Activated CD4-positive, alpha-beta T cell treated with anti-CD3 and anti-CD28 coated beads, Interleukin-10, Interleukin-2, amounts not matched to agents 100 ng/mL and 50 ng/mL, durations not matched to agents 16 hours and 8 hours (primary cell): Measurements from ENCODE around the gene HYAL3.
"Not testable (repeated sequence)": the region's sequence is repeated elsewhere in the genome, so short reads cannot be mapped to it uniquely, and the experiment has no call there.

Experiments
- DNase-seq: peaks from one replicate; pipeline ENCODE4 v3.0.0-alpha.2; 2020

Gene HYAL3

DNA sequence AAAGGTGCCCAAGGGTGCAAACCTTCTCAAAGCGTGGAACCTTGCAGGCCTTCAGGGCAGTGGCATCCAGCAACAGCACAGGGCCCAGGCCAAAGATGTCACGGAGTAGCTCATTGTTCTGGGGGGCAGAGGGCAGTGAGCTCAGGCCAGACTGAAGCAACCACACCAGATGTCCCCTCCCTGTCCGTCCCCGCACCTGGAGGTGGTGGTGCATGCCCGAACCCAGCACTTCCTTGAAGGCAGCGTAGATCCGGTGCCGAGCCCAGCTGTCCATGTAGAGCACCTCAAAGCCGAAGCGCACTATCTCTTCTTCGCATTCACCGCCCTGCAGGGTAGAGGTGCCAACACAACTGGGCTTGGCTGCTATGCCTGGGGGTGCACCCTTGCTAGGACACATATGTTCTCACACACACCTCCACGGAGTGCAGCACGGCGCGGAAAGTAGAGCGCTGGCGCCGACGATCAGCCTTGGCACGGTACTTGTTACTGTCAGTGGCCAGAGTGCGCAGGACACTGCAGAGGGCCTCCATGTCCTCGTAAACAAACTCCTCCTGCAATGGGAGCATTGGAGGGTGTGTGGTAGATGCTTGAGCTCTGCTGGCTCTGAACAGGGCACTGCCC, 10.7 kb downstream of the HYAL3 start:
- no peak for DNase-seq

DNA sequence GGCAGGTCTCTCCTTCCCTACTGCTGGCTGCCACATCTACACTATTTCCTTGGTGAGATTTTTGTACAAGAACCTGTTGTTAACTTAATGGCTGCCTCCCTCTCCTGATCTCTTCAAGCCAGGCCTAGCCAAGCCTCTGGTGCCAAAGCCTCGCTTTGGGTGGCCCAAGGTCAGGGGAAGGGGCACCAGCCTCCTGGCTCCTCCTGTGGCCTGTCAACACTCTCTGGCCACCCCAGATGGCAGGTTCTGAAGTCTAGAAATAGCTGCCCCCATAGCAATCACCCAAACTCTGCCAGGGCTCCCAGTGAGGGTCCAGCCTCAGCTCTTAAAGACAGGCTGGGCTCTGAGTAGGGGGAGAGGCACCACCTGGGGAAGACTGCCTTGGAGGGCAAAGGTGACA, 11.9 kb downstream of the HYAL3 start:
- no peak for DNase-seq

DNA sequence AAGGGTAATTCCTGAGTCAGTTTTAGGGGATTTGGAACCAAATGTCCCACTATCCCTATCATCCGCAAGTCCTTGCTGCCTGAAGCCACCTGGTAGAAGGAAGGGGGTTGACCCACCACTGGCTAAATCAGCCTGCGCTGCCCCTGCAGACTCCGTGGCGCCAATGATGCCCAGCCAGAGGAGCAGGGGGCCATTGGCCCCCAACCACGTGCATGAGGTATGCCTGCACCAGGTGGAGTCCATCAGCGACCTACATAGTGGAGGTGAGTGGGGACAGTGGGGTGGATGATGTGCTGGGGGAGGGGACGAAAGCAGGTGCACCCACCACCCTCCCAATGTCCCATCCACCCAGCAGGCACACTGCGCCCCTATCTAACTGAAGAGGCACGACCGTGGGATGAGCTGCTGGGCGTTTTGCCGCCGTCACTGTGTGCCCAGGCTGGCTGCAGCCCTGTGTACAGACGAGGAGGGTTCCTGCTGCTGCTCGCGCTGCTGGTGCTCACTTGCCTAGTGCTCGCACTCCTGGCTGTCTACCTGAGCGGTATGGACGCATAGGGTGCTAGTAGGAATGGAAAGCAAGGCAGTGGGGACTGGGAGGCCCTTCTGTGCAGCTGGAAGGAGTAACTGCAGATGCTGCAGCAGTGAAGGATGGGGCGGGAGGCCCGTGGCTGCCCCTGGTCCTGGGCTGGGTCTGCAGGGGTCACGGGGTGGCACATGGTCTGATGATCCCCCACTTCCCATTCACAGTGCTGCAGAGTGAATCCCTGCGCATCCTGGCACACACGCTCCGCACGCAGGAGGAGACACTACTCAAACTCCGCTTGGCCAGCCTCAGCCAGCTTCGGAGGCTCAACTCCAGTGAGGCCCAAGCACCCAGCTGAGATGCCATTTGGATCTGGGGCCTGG, 12.6 kb downstream of the HYAL3 start:
- no peak for DNase-seq

DNA sequence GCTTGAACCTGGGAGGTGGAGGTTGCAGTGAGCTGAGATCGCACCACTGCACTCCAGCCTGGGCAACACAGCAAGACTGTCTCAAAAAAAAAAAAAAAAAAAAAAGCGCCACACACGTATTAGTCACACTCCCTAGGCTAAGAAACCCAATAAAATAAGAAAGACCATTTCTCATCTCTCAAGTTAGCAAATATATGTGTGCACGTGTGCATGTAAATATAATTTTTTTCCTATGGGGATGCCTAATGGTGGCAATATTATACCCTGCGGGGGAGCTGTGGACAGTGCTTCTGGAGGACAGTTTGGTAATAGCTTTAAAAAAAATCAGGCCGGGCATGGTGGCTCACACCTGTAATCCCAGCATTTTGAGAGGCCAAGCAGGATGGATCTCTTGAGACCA, 15.1 kb downstream of the HYAL3 start:
- not testable (repeated sequence) for DNase-seq

DNA sequence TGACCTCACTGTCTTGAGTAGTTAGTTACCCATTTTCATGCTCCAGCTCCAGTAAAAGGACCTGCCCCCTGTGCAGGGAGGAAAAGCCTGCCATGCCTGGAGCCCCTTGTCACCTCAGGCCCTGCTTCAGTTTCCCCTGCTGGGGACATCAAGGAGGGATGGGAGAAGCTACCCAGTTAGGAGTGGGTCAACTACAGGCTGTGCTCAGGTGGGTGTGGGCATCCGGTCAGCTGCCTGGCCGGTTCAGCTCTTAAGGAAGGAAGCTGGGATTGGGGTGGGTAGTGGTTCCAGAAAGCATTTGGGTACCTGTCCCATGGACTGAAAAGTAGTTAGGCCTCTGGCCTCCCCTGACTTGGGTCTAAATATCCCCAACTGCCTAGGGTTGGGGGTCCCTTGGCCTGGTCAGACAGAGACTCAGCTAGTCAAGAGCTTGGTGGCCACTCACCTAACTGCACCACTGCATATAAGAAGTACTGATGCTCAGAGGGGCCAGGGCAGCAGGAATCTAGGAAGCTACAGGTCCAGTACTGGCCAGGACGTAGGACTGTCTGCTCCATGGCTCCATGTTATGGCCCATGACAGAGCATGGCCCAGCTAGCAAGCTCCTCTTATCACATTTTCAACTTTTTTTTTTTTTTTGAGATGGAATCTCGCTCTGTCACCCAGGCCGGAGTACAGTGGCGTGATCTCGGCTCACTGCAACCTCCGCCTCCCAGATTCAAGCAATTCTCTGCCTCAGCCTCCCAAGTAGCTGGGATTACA, 19.8 kb downstream of the HYAL3 start:
- no peak for DNase-seq

DNA sequence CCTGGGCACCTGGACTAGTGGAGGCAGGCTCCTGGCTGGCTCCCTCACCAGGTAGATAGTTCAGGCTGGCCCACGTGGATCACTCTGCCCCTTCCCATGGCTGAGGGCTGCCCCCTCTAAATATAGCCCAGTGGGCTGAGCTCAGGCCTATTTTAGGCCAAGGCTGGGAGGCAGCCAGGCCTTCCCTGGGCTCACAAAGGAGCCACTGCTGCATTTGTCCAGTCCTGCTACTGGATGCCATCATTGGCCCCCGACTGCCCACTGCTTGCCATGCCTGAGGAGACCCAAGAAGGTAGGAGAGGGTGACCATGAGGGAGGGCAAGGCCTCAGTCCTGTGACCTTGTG, 20.4 kb downstream of the HYAL3 start, which contains the start of gene LSMEM2:
LSMEM2 (plus strand) TSS at position 208 of the 345 bp plus-strand sequence; CDS start at position 235, 27 bp downstream.
- DNase-seq = no peak

DNA sequence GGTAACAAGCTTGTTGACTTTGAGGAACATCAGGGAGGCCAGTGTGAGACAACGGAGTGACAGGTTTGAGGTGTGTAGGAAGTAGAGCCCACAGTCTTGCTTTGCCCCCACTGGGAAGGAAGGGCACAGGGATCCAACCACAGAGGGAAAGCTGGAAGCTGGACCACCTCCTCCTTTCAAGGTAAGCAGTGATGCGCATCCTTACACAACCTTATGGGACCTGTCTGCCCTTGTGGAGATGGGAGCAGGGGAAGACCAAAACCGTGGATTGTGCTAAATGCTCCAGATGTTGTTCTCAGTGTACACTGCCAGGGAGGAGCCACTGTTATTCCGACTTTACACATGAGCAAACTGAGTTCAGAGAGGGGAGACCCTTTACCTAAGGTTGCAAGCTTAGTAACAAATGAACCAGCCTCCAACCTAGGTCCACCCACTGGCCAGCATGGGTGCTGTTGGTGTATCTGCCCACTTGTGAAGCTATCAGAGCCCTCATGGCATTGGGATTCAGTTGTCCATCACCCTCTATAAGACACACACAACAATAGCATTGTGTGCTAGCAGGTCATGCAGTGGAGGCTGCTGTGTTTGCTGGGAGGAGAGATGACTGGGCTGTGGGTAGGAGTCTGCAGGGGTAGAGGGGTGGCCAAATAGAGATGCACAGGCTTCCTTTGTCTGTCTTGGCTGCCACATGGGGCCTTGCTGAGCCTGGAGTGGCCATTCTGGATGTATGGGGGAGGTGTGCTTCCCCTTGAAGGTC, 20.9 kb downstream of the HYAL3 start:
- DNase-seq = no peak

DNA sequence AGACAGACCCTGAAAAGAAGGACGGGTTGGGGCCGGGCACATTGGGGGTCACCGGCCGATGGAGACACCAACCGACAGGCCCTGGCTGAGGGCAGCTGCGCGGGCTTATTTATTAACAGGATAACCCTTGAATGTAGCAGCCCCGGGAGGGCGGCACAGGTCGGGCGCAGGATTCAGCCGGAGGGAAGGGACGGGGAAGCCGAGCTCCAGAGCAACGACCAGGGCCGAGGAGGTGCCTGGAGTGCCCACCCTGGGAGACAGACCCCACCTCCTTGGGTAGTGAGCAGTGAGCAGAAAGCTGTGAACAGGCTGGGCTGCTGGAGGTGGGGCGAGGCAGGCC, 22.5 kb downstream of the HYAL3 start:
- DNase-seq = no peak

DNA sequence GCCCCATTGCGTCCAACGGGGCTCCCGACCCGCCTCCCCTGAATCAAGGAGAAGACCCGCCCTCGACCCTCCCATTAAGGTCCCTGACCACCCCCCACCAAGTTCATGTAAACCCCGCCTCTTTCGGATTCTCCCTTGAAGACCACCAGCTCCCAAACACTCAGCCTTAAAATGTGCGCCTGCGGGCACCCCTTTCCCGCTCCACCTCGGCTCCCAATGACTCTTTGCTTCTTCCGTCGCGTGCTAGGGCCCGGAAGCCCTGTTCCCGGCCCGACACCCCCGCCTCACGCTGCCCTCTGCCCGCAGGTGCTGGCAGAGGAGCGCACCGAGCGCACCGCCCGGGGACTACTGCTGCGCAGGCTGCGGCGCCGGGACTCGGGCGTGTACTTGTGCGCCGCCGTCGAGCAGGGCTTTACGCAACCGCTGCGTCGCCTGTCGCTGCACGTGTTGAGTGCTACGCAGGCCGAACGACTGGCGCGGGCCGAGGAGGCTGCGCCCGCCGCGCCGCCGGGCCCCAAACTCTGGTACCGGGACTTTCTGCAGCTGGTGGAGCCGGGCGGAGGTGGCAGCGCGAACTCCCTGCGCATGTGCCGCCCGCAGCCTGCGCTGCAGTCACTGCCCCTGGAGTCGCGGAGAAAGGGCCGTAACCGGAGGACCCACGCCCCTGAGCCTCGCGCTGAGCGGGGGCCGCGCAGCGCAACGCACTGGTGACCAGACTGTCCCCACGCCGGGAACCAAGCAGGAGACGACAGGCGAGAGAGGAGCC, 23.0 kb downstream of the HYAL3 start:
- DNase-seq = peak; percentile 56

DNA sequence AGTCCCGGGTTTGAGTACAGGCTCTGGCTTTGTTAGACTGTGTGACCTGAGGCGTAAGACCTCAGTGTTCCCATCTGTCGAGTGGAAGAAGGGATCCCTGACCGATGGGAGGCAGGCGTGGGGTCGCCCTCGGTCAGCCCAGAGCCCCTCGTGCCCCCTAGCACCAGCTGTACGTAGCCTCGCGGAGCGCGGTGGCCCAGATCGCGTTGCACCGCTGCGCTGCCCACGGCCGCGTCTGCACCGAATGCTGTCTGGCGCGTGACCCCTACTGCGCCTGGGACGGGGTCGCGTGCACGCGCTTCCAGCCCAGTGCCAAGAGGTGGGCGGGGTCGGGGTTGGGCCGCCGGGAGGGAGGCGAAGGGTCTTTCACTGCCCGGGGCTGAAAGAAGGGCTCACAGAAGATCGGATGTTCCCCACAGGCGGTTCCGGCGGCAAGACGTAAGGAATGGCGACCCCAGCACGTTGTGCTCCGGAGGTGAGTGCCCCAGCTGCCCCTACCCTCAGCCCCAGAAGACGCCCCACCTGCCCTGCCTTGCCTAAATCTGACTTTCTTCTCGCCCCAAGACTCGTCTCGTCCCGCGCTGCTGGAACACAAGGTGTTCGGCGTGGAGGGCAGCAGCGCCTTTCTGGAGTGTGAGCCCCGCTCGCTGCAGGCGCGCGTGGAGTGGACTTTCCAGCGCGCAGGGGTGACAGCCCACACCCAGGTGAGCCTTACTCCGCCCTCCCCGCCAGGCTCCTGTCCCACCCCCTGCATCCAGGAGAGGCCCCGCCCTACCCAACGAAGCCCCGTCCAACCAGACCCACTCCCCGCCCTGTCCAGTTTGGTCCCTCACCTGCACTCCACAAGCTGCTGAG, 23.8 kb downstream of the HYAL3 start:
- no peak for DNase-seq

DNA sequence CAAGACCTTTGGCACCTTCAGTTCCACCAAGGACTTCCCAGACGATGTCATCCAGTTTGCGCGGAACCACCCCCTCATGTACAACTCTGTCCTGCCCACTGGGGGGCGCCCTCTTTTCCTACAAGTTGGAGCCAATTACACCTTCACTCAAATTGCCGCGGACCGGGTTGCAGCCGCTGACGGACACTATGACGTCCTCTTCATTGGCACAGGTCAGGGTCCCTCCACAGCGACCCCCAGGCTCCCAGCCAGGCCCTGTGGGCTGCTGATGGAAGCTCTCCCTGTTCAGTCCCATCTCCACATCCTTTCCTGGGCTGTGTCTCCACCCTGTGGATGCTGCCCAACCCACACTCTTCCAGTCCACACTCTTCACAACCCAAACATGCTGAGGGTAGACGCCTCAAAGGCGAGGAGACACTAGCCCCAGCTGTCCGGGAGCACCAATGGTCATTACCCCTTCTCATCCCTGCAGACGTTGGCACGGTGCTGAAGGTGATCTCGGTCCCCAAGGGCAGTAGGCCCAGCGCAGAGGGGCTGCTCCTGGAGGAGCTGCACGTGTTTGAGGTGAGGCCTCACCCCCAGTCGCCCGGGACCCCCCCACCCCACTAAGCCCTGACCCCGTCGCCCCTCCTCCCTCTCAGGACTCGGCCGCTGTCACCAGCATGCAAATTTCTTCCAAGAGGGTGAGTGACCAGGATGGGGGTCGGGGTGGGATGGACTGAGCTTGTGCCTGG, 24.7 kb downstream of the HYAL3 start:
- DNase-seq = peak; percentile 82

DNA sequence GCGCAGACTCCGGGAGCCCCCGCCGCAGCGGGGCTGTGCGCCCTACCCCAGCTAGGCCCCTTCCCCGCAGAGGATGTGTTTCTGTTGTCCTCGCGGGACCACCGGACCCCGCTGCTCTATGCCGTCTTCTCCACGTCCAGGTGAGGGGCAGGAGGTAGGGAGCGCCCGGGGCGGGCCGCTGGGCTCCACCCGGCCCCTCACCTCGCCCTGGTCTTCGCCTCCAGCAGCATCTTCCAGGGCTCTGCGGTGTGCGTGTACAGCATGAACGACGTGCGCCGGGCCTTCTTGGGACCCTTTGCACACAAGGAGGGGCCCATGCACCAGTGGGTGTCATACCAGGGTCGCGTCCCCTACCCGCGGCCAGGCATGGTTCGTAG, 25.5 kb downstream of the HYAL3 start:
- DNase-seq = no peak

DNA sequence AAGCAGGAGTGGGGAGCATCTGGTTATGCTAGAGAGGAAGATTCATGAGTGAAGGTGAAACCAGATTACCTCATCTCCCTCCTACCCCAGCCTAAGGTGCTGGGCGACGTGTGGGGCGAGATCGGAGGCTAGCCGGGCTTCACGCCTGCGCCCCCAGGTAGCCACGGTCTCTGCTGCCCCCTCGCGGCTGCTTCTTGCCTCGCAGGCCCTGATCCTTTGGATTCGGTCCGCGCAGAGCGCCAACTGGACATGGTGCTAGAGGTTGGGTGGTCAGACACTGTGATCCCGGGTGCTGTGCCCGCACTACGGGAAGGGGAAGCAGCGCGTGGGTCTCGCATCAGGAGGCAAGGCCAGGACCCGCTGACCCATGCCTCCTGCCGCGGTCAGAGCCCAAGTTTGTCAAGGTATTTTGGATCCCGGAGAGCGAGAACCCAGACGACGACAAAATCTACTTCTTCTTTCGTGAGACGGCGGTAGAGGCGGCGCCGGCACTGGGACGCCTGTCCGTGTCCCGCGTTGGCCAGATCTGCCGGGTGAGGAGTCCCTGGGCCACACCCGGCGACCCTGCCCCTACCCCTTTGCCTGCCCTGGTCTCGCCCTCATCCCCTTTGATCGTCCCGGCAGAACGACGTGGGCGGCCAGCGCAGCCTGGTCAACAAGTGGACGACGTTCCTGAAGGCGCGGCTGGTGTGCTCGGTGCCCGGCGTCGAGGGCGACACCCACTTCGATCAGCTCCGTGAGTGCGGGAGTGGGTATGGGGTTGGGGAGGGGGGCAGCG, 26.1 kb downstream of the HYAL3 start:
- DNase-seq = peak; percentile 92

DNA sequence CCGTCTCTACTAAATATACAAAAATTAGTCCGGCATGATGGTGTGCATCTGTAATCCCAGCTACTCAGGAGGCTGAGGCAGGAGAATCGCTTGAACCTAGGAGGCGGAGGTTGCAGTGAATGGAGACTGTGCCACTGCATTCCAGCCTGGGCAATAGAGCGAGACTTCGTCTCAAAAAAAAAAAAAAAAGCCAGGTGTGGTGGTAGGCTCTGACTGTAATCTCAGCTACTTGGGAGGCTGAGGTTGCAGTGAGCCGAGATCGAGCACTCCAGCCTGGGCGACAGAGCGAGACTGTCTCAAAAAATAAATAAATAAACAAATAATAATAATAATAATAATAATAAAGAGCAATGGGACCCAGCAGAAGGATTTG, 26.7 kb downstream of the HYAL3 start:
- DNase-seq = not testable (repeated sequence)

DNA sequence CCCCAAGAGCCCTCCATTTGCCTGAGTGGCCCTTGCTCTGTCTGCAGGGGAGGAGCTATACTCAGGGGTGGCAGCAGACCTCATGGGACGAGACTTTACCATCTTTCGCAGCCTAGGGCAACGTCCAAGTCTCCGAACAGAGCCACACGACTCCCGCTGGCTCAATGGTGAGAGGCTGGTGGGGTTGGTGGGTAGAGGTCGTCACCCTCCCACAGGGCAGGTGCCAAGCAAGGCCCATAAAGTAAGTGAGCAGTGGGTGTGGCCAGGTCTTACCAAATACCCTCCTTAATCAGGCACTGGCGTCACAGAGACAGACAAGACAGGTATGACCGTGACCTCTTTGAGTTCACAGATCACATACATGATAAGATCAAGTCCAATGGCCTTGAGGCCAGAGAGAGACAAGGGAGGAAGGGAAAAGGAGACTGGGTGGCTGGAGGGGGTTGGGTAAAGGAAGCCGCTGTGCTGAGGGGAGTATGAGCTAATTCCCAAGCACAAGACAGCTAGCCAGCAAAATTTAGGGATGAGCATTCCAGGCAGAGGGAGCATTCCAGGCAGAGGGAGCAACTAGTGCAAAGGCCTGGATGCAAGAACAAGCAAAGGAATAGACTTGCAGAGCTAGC, 27.8 kb downstream of the HYAL3 start:
- no peak for DNase-seq

DNA sequence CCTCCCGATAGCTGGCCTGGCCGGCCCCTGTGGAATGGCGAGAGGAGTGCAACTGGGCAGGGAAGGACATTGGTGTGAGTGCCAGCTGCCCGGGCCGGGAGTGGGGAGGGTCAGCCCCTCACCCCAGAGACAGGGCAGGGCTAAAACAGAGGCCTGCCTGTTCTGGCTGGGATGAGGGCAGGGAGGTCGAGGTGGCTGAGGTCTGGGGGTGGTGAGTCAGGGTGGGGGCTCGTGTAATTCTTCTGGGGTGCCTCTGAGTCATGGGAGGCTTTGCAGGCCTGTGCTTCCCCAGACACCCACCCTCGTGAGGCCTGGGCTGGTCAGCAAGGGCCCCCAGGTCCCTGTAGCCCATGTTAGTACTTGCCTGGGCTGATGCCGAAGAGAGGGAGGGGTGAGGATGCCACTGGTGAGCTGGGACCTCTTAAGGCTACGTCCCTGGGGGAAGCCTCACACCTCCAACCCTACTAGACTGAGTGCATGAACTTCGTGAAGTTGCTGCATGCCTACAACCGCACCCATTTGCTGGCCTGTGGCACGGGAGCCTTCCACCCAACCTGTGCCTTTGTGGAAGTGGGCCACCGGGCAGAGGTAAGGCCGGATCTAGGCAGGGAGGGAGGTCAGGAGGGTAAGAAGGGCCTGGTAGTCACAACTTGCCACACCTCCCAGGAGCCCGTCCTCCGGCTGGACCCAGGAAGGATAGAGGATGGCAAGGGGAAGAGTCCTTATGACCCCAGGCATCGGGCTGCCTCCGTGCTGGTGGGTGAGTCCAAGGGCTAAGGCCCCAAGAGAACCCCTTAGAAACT, 28.6 kb downstream of the HYAL3 start:
- DNase-seq = no peak

DNA sequence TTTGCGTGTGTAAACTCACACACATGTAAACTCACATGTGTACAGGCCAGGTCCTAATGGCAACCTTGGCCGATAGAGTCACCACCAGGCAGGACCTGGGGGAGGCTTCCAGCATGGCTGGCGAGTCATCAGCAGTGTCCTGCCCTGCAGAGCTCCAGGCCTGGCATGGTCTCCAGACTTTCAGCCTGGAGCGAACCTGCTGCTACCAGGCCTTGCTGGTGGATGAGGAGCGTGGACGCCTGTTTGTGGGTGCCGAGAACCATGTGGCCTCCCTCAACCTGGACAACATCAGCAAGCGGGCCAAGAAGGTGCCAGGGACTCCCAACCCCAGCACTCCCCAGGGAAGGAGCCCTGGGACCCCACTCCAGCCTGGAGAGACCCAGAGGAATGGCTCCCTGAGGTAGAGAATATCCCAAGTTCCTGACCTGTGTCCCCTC, 29.2 kb downstream of the HYAL3 start:
- DNase-seq = no peak

DNA sequence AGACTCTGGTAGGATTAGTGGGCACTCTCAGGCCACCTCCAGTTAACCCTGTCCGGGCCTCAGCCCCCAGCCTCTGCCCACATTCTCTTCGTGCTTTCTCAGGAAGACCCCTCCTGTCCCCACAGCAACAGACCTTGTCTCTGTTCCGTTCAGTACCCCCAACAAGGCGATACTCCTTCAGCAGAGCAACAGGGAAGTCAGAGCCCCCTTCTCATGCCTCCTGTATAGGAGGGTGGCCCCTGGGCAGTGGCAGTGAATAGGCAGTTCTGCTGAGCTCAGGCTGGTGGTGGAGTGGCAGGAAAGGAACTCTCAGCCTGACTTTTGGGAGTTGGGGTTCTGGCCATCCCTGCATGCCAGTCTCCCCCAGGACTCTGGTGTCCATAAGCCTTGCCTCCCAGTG, 29.7 kb downstream of the HYAL3 start:
- DNase-seq = no peak
